H1 (cell line): ENCODE data around the gene SSNA1. TPM values are rescaled to one million over a fixed set of nuclear protein-coding genes. Genes with fewer than 3 reads are reported as not detected.

Experiments
- CTCF ChIA-PET: fragments of 300-600 bp; sonication (Branson Sonifier 250); formaldehyde crosslinking; loops from one replicate; lab custom pipeline; 2021; ENCODE audit not compliant: partially characterized antibody; lab: Charles Lee
- POLR2A ChIA-PET: fragments of 300-600 bp; sonication (Branson Sonifier 250); formaldehyde crosslinking; loops from one replicate; lab custom pipeline; 2021; ENCODE audit warnings: inconsistent platforms; ENCODE audit not compliant: partially characterized antibody; lab: Charles Lee
- DNase-seq, 2 experiments: peaks; one replicate each; pipeline versions ENCODE4 v3.0.0 to v3.0.0-alpha.2; 2010 to 2022; ENCODE audit warnings: low spot score in 2 of 2, low read depth in 1 of 2, mixed read lengths in 1 of 2
- FAIRE-seq: peaks from 2 replicates; lab custom pipeline; 2011; peaks lifted over from hg19 to GRCh38; lab: Jason Lieb, UNC
- H2AFZ ChIP-seq: 2 replicates; pipeline ENCODE4 v1.8.1; 2012; ENCODE audit warnings: low read length, inconsistent platforms
- H2AK5ac ChIP-seq: 2 replicates; pipeline ENCODE4 v1.6.1; 2013; ENCODE audit warnings: low read depth, low read length
- H2BK120ac ChIP-seq: replicated peaks from 2 replicates; pipeline ENCODE3; 2013; ENCODE audit warnings: low read depth, low read length, inconsistent platforms
- H2BK12ac ChIP-seq: 2 replicates; pipeline ENCODE4 v1.6.1; 2013; ENCODE audit warnings: low read depth, low read length
- H2BK15ac ChIP-seq: 2 replicates; pipeline ENCODE4 v1.6.1; 2013; ENCODE audit warnings: low read length
- H2BK20ac ChIP-seq: 2 replicates; pipeline ENCODE4 v1.6.1; 2013; ENCODE audit warnings: low read length
- H2BK5ac ChIP-seq: 2 replicates; pipeline ENCODE4 v1.6.1; 2013; ENCODE audit warnings: low read depth, low read length
- H3K14ac ChIP-seq: 2 replicates; pipeline ENCODE4 v1.6.1; 2013; ENCODE audit warnings: inconsistent platforms; ENCODE audit not compliant: insufficient read length
- H3K18ac ChIP-seq: 2 replicates; pipeline ENCODE4 v1.6.1; 2013; ENCODE audit warnings: low read length; ENCODE audit errors: extremely low read depth
- H3K23ac ChIP-seq: 2 replicates; pipeline ENCODE4 v1.6.1; 2013; ENCODE audit warnings: inconsistent platforms; ENCODE audit not compliant: insufficient read length
- H3K23me2 ChIP-seq: 2 replicates; pipeline ENCODE4 v1.6.1; 2013; ENCODE audit warnings: low read depth, low read length
- H3K27ac ChIP-seq: 2 replicates; pipeline ENCODE4 v1.6.1; 2011; ENCODE audit warnings: low read depth, low read length, inconsistent platforms
- H3K27me3 ChIP-seq, 4 experiments: replicated peaks in 1 of 4; 1 replicate in 1 of 4; 2 replicates in 3 of 4; pipeline versions ENCODE4 v1.6.1 to v1.8.1; 2011 to 2013; ENCODE audit warnings: low read length in 3 of 4, mild to moderate bottlenecking in 3 of 4, inconsistent platforms in 2 of 4, mixed read lengths in 2 of 4, moderate library complexity in 1 of 4; ENCODE audit not compliant: control insufficient read depth in 3 of 4, insufficient read depth in 3 of 4; ENCODE audit errors: extremely low read depth in 1 of 4
- H3K36me3 ChIP-seq, 4 experiments: 2 replicates each; pipeline versions ENCODE4 v1.6.1 to v1.8.1; 2011 to 2013; ENCODE audit warnings: mild to moderate bottlenecking in 4 of 4, low read length in 3 of 4, moderate library complexity in 2 of 4, control low read depth in 1 of 4, inconsistent platforms in 1 of 4; ENCODE audit not compliant: insufficient read depth in 4 of 4, control insufficient read depth in 2 of 4
- H3K4ac ChIP-seq: replicated peaks from 2 replicates; pipeline ENCODE3; 2013; ENCODE audit warnings: low read length, low read depth, mixed read lengths, inconsistent platforms; ENCODE audit not compliant: insufficient read length
- H3K4me1 ChIP-seq, 4 experiments: replicated peaks in 1 of 4; 1 replicate in 1 of 4; 2 replicates in 3 of 4; pipeline versions ENCODE4 v1.6.1 to v1.8.1; 2011 to 2013; ENCODE audit warnings: low read length in 3 of 4, inconsistent platforms in 2 of 4, mixed read lengths in 1 of 4; ENCODE audit not compliant: insufficient read depth in 4 of 4, control insufficient read depth in 3 of 4
- H3K4me2 ChIP-seq, 2 experiments: 2 replicates each; pipeline versions ENCODE4 v1.6.1 to v1.8.1; 2011 to 2013; ENCODE audit warnings: low read depth in 2 of 2, low read length in 2 of 2, control low read depth in 1 of 2, inconsistent platforms in 1 of 2, mild to moderate bottlenecking in 1 of 2; ENCODE audit not compliant: insufficient read depth in 1 of 2
- H3K4me3 ChIP-seq, 4 experiments: fragments of 200-600, 300-600 bp in 1 of 4; sonication (generic), shearing (Covaris generic), sonication (Bioruptor Twin) in 1 of 4; 2 replicates each; pipeline versions ENCODE4 v1.5.1 to v1.8.1; 2011 to 2016; ENCODE audit warnings: low read length in 4 of 4, low read depth in 3 of 4, control low read depth in 2 of 4, inconsistent platforms in 2 of 4, mild to moderate bottlenecking in 2 of 4, mixed read lengths in 1 of 4, moderate library complexity in 1 of 4; ENCODE audit not compliant: insufficient read depth in 2 of 4; ENCODE audit errors: extremely low read depth in 1 of 4
- H3K56ac ChIP-seq: replicated peaks from 2 replicates; pipeline ENCODE3; 2013; ENCODE audit warnings: low read depth, mild to moderate bottlenecking, mixed read lengths, low read length, inconsistent platforms; ENCODE audit not compliant: insufficient read length
- H3K79me1 ChIP-seq: 2 replicates; pipeline ENCODE4 v1.6.1; 2013; ENCODE audit warnings: low read depth, low read length, control low read depth
- H3K79me2 ChIP-seq, 2 experiments: 2 replicates each; pipeline versions ENCODE4 v1.6.1 to v1.8.1; 2012 to 2013; ENCODE audit warnings: low read length in 2 of 2, mild to moderate bottlenecking in 2 of 2, inconsistent platforms in 1 of 2; ENCODE audit not compliant: insufficient read depth in 2 of 2, control insufficient read depth in 1 of 2
- H3K9ac ChIP-seq, 4 experiments: replicated peaks in 1 of 4; 1 replicate in 1 of 4; 2 replicates in 3 of 4; pipeline versions ENCODE4 v1.6.1 to v1.8.1; 2011 to 2013; ENCODE audit warnings: low read depth in 3 of 4, low read length in 3 of 4, control low read depth in 2 of 4, mild to moderate bottlenecking in 2 of 4, moderate library complexity in 2 of 4, inconsistent platforms in 1 of 4; ENCODE audit errors: extremely low read depth in 1 of 4
- H3K9me3 ChIP-seq, 2 experiments: 2 replicates each; pipeline versions ENCODE4 v1.6.1 to v1.8.1; 2012 to 2013; ENCODE audit warnings: mild to moderate bottlenecking in 2 of 2, moderate library complexity in 2 of 2, control low read depth in 1 of 2, inconsistent platforms in 1 of 2, low read depth in 1 of 2, low read length in 1 of 2, mixed read lengths in 1 of 2; ENCODE audit not compliant: insufficient read depth in 2 of 2
- H4K20me1 ChIP-seq, 2 experiments: replicated peaks in 1 of 2; 2 replicates each; pipeline versions ENCODE3 to v1.8.1; 2011 to 2013; ENCODE audit warnings: inconsistent platforms in 2 of 2, low read length in 2 of 2, mild to moderate bottlenecking in 1 of 2; ENCODE audit not compliant: insufficient read depth in 2 of 2, control insufficient read depth in 1 of 2
- H4K5ac ChIP-seq: 2 replicates; pipeline ENCODE4 v1.6.1; 2013; ENCODE audit warnings: low read length, low read depth, mixed read lengths, inconsistent platforms; ENCODE audit not compliant: insufficient read length
- H4K8ac ChIP-seq: 2 replicates; pipeline ENCODE4 v1.8.0; 2013; ENCODE audit warnings: mild to moderate bottlenecking, moderate library complexity, low read length, inconsistent platforms; ENCODE audit not compliant: insufficient read depth; ENCODE audit errors: extremely low read depth
- H4K91ac ChIP-seq: replicated peaks from 2 replicates; pipeline ENCODE3; 2013; ENCODE audit warnings: low read length, mixed read lengths, inconsistent platforms; ENCODE audit not compliant: insufficient read length
- CEBPB ChIP-seq: IDR thresholded peaks from 2 replicates; pipeline ENCODE4 v1.6.1; 2012; ENCODE audit warnings: low read depth, low read length
- JUN ChIP-seq: IDR thresholded peaks from 2 replicates; pipeline ENCODE4 v1.6.1; 2011; ENCODE audit warnings: low read depth, mild to moderate bottlenecking, improper control_type of control experiment, low read length
- RBBP5 ChIP-seq: IDR thresholded peaks from 2 replicates; pipeline ENCODE4 v1.7.1; 2012; ENCODE audit warnings: low read depth, mild to moderate bottlenecking, inconsistent platforms, low read length, moderate library complexity, borderline replicate concordance
- RXRA ChIP-seq: IDR thresholded peaks from 2 replicates; pipeline ENCODE4 v1.6.1; 2011; ENCODE audit warnings: low read depth, mild to moderate bottlenecking, low read length, moderate library complexity; ENCODE audit not compliant: insufficient read depth
- SAP30 ChIP-seq: fragments of 300-600 bp; sonication (generic); IDR thresholded peaks from 2 replicates; pipeline ENCODE4 v1.7.1; 2012; ENCODE audit warnings: low read length, moderate library complexity, mild to moderate bottlenecking, inconsistent platforms; ENCODE audit not compliant: insufficient read depth, insufficient replicate concordance
- SIN3A ChIP-seq, 2 experiments: IDR thresholded peaks in 1 of 2; conservative IDR thresholded peaks in 1 of 2; 2 replicates each; pipeline ENCODE4 v1.6.1; 2011 to 2012; ENCODE audit warnings: low read length in 2 of 2, improper control_type of control experiment in 1 of 2, low read depth in 1 of 2, mild to moderate bottlenecking in 1 of 2
- SP1 ChIP-seq: IDR thresholded peaks from 2 replicates; pipeline ENCODE4 v1.6.1; 2011; ENCODE audit warnings: low read depth, low read length
- SP2 ChIP-seq: IDR thresholded peaks from 2 replicates; pipeline ENCODE4 v1.6.1; 2012; ENCODE audit warnings: mild to moderate bottlenecking, low read length, inconsistent platforms
- ZNF274 ChIP-seq: IDR thresholded peaks from 2 replicates; pipeline ENCODE4 v1.7.0; 2012; ENCODE audit warnings: low read length, borderline replicate concordance; ENCODE audit errors: extremely low read depth
- whole genome bisulfite sequencing, 2 experiments: shearing (Covaris generic) in 1 of 2; methylation state at CpG; one replicate each; pipeline versions ENCODE4 v1.1.6 to v1.1.7; 2013 to 2015; ENCODE audit warnings: low lambda C conversion rate in 2 of 2, mixed read lengths in 2 of 2, inconsistent platforms in 1 of 2, low coverage in 1 of 2, missing lambda C conversion rate in 1 of 2; ENCODE audit not compliant: insufficient replicate concordance in 2 of 2, insufficient coverage in 1 of 2, insufficient read length in 1 of 2; ENCODE audit errors: extremely low coverage in 1 of 2, missing lambda C conversion rate in 1 of 2; 5-methylcytosine and 5-hydroxymethylcytosine counted together
- polyA plus RNA-seq, 7 experiments: library from polyadenylated mRNA; depleted of rRNA in 3 of 7; stranded (reverse) in 5 of 7; unstranded in 2 of 7; fragments of >200 nt in 5 of 7; fragments of 200-250 nt in 2 of 7; gene quantifications; 1 replicate in 5 of 7; 2 replicates in 1 of 7; 4 replicates in 1 of 7; pipeline versions ENCODE4 v1.2.1 to v1.2.3, GENCODE V29; 2011 to 2013; ENCODE audit warnings: missing spikeins in 2 of 7, mixed read lengths in 2 of 7
- total RNA-seq: library from RNA; stranded (reverse); fragmentation: NEBNext Ultra II Directional; extraction: Animal tissue kit (Norgen Biotek cat#: 25700); gene quantifications from 2 replicates; pipeline ENCODE4 v1.2.1, GENCODE V29; 2021
- TF ChIP-seq, protein P1 (sequence below): IDR thresholded peaks from 2 replicates; pipeline ENCODE4 v1.6.1; 2012; ENCODE audit warnings: inconsistent platforms

Gene SSNA1
- total and polyA plus RNA-seq, 2 of the 8 experiments (the other 6 are each of a cell fraction or from before 2014, with no cell fraction given) = 87.3 to 157 TPM

DNA sequence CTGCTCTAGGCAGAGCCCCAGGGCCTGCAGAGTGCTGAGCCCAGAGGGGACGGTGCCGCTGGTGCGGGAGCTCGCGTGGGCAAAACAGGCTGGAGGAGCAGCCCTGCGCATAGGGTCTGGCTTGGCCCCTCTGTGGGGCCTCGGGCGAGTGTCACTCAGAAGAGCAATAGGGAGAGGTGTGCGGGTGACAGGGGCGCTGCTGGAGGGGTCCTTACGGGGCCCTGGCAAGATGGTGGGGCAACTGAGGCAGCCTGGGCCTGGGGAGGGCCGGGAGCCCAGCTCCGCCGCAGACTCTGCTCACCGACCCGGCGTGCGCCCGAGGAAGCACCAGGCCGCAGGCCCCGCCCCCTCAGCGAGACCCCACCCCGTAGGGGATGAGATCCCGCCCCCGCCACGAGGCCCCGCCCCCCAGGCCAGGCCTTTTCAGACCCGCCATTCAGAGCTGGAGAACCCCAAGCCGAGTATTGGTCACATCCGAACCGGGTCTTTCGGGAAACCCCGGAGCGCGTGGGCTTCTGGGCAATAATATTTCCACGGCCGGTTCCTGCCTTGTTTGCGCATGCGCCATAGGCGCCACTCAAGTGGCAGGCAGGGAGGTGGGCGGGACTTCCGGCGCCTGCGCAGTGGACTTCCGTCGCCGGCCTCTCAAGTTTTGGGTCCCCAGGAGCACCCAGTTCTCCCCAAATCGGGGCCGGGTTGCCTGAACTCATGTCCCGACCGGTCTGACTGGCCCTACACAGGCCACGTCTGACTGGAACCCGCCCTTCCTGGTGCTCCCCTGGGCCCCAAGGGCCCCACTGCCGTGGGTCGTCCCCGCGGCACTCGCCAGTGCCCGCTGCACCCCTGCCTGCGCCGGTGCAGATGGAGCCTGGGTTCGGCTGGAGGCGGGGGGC lies 34.8 kb downstream of the SSNA1 start:
- H2AFZ ChIP-seq = no peak overlapping the region
- TF ChIP-seq SP2 (peak; percentile 44), SIN3A (conservative IDR thresholded peaks at IDR 0.05 in 1 of 2, IDR thresholded peaks at IDR 0.05 in 1 of 2; ENCODE audit: low read depth in 1 of 2, low read length in 2 of 2) (peak in 1 of 2 experiments; percentile 62; a peak in 2 of 4 replicates), JUN (no peak), SAP30 (no peak), SP1 (peak; percentile 93), ZNF274 (no peak), RXRA (no peak), RBBP5 (no peak), CEBPB (no peak)
- TF ChIP-seq, protein P1, sequence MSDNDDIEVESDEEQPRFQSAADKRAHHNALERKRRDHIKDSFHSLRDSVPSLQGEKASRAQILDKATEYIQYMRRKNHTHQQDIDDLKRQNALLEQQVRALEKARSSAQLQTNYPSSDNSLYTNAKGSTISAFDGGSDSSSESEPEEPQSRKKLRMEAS = no peak

More for the DNA sequence above, 34.8 kb downstream of the SSNA1 start:
- H3K27ac ChIP-seq = no peak overlapping the region
- no peak overlapping the region for H2BK120ac ChIP-seq
- peak overlapping the region; percentile 82 for H4K8ac ChIP-seq
- H3K18ac ChIP-seq = peak overlapping the region; percentile 83; the same call in 1 of the 2 replicates
- 2% methylated on average over 36 of the region's 63 CpGs; no CpG with 5 or more reads in 1 of the 2 experiments for WGBS, 2 experiments
- FAIRE-seq (peak; percentile 36), DNase-seq (peak; percentile 96 to 99)
- H4K91ac ChIP-seq = no peak overlapping the region
- peak overlapping the region; percentile 26; the same call in 1 of the 2 replicates for H2AK5ac ChIP-seq
- H2BK15ac ChIP-seq = 0 out of 2 replicates have a peak overlapping the region, but pooled peaks have one; percentile 61
- no peak overlapping the region for H3K14ac ChIP-seq
- peak overlapping the region in 3 of 4 experiments; percentile 55 to 82 (median 58); a peak in 5 of 7 replicates for H3K9ac ChIP-seq
- H3K27me3 ChIP-seq = no peaks in the 10 kb centered on the region; a peak in 2 of 7 replicates
- no peak overlapping the region for H3K23ac ChIP-seq
- peak overlapping the region; percentile 67 to 92 (median 79) for H3K4me3 ChIP-seq
- no peak overlapping the region for H3K4ac ChIP-seq
- H4K5ac ChIP-seq = peak overlapping the region; percentile 88
- peaks cover 0 to 20% (median 10%) of the 10 kb centered on the region in 4 experiments; a peak in 5 of 7 replicates for H3K4me1 ChIP-seq
- peak overlapping the region; percentile 77 to 95 for H3K4me2 ChIP-seq
- H4K20me1 ChIP-seq = peaks cover 0 to 4% of the 10 kb centered on the region in 2 experiments
- ChIA-PET CTCF (interaction anchor here (0.6 to 20.2 kb wide), 17 partner anchors 10 to 1404 kb away, joined by 3 to 204 read pairs (median 4); partner anchors contain the start of genes ANAPC2, SSNA1, TPRN and TUBB4B), POLR2A (interaction anchor here (0.6 to 69.9 kb wide), 15 partner anchors 9 to 110 kb away, joined by 3 to 1462 read pairs (median 3); partner anchors contain the start of genes ANAPC2, NDOR1, NELFB and SSNA1)
- H3K36me3 ChIP-seq = no peaks in the 10 kb centered on the region; a peak in 1 of 8 replicates
- H3K56ac ChIP-seq = peak overlapping the region; percentile 92
- no peaks in the 10 kb centered on the region for H3K79me2 ChIP-seq
- H3K79me1 ChIP-seq = no peaks in the 10 kb centered on the region
- no peak overlapping the region for H2BK20ac ChIP-seq
- no peaks in the 10 kb centered on the region for H3K9me3 ChIP-seq
- H3K23me2 ChIP-seq = peaks cover 18% of the 10 kb centered on the region; the same call in 1 of the 2 replicates
- H2BK5ac ChIP-seq = peak overlapping the region; percentile 49; the same call in 1 of the 2 replicates
- H2BK12ac ChIP-seq = no peak overlapping the region
